Measurements from ENCODE around the gene EYA4.

EYA4 gene

GRCh38 chr6:133208183-133208755, 32.9 kb upstream of the EYA4 start:
- TF ChIP-seq EZH2phosphoT487 (IDR thresholded peaks at IDR 0.05; ENCODE audit: borderline replicate concordance) (no peak), CTCF (conservative IDR thresholded peaks at IDR 0.05; ENCODE audit: low read length) (no peak)
- H3K9me2 ChIP-seq (replicated peaks; ENCODE audit: low read depth, low read length) = no peaks in the 10 kb centered on the region
- H2AFZ ChIP-seq (ENCODE audit: low read length) = no peak overlapping the region
- no peaks in the 10 kb centered on the region for H3K27me3 ChIP-seq (ENCODE audit: insufficient read depth, low read length, poor library complexity, severe bottlenecking)
- H3K4me3 ChIP-seq (ENCODE audit: low read length, poor library complexity, severe bottlenecking) = no peak overlapping the region
- H3K9ac ChIP-seq (ENCODE audit: low read depth, low read length, poor library complexity, severe bottlenecking) = no peak overlapping the region
- no peaks in the 10 kb centered on the region for H3K79me2 ChIP-seq (ENCODE audit: insufficient read depth, low read length)
- H4K20me1 ChIP-seq (ENCODE audit: insufficient read depth, low read length, poor library complexity, severe bottlenecking) = no peaks in the 10 kb centered on the region
- no peaks in the 10 kb centered on the region for H3K4me1 ChIP-seq (ENCODE audit: insufficient read depth, low read length, poor library complexity, severe bottlenecking)
- H3K9me3 ChIP-seq (ENCODE audit: insufficient read depth, low read depth, low read length) = no peaks in the 10 kb centered on the region
- no peaks in the 10 kb centered on the region for H3K36me3 ChIP-seq (ENCODE audit: insufficient read depth, low read length)
- H3K4me2 ChIP-seq (ENCODE audit: low read depth, low read length, poor library complexity, severe bottlenecking) = no peak overlapping the region
- H3F3A ChIP-seq (ENCODE audit: low read depth) = no peaks in the 10 kb centered on the region

- no peak overlapping the region for H3K4me3 ChIP-seq (ENCODE audit: low read length, poor library complexity, severe bottlenecking)
- no peaks in the 10 kb centered on the region for H3K79me2 ChIP-seq (ENCODE audit: insufficient read depth, low read length)
- no peak overlapping the region for H3K4me2 ChIP-seq (ENCODE audit: low read depth, low read length, poor library complexity, severe bottlenecking)
- H3K9ac ChIP-seq (ENCODE audit: low read depth, low read length, poor library complexity, severe bottlenecking) = no peak overlapping the region
- H3K36me3 ChIP-seq (ENCODE audit: insufficient read depth, low read length) = no peaks in the 10 kb centered on the region
- H3F3A ChIP-seq (ENCODE audit: low read depth) = no peaks in the 10 kb centered on the region
- no peaks in the 10 kb centered on the region for H3K9me2 ChIP-seq (replicated peaks; ENCODE audit: low read depth, low read length)
- no peak overlapping the region for H2AFZ ChIP-seq (ENCODE audit: low read length)
- no peak for TF ChIP-seq CTCF (conservative IDR thresholded peaks at IDR 0.05; ENCODE audit: low read length)
- TF ChIP-seq EZH2phosphoT487 (IDR thresholded peaks at IDR 0.05; ENCODE audit: borderline replicate concordance) = no peak
- no peaks in the 10 kb centered on the region for H3K4me1 ChIP-seq (ENCODE audit: insufficient read depth, low read length, poor library complexity, severe bottlenecking)
- no peaks in the 10 kb centered on the region for H3K27me3 ChIP-seq (ENCODE audit: insufficient read depth, low read length, poor library complexity, severe bottlenecking)
- H4K20me1 ChIP-seq (ENCODE audit: insufficient read depth, low read length, poor library complexity, severe bottlenecking) = no peaks in the 10 kb centered on the region
- no peaks in the 10 kb centered on the region for H3K9me3 ChIP-seq (ENCODE audit: insufficient read depth, low read depth, low read length)
Observed at GRCh38 chr6:133214267-133214666, 26.9 kb upstream of the EYA4 start.

GRCh38 chr6:133218852-133219251, 22.3 kb upstream of the EYA4 start:
- H3K9me3 ChIP-seq (ENCODE audit: insufficient read depth, low read depth, low read length) = no peaks in the 10 kb centered on the region
- H3K4me3 ChIP-seq (ENCODE audit: low read length, poor library complexity, severe bottlenecking) = no peak overlapping the region
- H3K79me2 ChIP-seq (ENCODE audit: insufficient read depth, low read length) = no peaks in the 10 kb centered on the region
- H3F3A ChIP-seq (ENCODE audit: low read depth) = no peaks in the 10 kb centered on the region
- no peaks in the 10 kb centered on the region for H3K4me1 ChIP-seq (ENCODE audit: insufficient read depth, low read length, poor library complexity, severe bottlenecking)
- no peaks in the 10 kb centered on the region for H4K20me1 ChIP-seq (ENCODE audit: insufficient read depth, low read length, poor library complexity, severe bottlenecking)
- no peaks in the 10 kb centered on the region for H3K27me3 ChIP-seq (ENCODE audit: insufficient read depth, low read length, poor library complexity, severe bottlenecking)
- TF ChIP-seq EZH2phosphoT487 (IDR thresholded peaks at IDR 0.05; ENCODE audit: borderline replicate concordance) (no peak), CTCF (conservative IDR thresholded peaks at IDR 0.05; ENCODE audit: low read length) (no peak)
- no peak overlapping the region for H2AFZ ChIP-seq (ENCODE audit: low read length)
- H3K9me2 ChIP-seq (replicated peaks; ENCODE audit: low read depth, low read length) = no peaks in the 10 kb centered on the region
- no peaks in the 10 kb centered on the region for H3K36me3 ChIP-seq (ENCODE audit: insufficient read depth, low read length)
- no peak overlapping the region for H3K9ac ChIP-seq (ENCODE audit: low read depth, low read length, poor library complexity, severe bottlenecking)
- H3K4me2 ChIP-seq (ENCODE audit: low read depth, low read length, poor library complexity, severe bottlenecking) = no peak overlapping the region
